GM19099 (cell line): ENCODE measurements around the gene DHX8.

Experiments
- POLR2A ChIP-seq: IDR thresholded peaks from 3 replicates; pipeline ENCODE4 v1.6.1; 2011; ENCODE audit warnings: low read depth; ENCODE audit not compliant: insufficient read length; ENCODE audit errors: extremely low read depth

Gene DHX8

DNA sequence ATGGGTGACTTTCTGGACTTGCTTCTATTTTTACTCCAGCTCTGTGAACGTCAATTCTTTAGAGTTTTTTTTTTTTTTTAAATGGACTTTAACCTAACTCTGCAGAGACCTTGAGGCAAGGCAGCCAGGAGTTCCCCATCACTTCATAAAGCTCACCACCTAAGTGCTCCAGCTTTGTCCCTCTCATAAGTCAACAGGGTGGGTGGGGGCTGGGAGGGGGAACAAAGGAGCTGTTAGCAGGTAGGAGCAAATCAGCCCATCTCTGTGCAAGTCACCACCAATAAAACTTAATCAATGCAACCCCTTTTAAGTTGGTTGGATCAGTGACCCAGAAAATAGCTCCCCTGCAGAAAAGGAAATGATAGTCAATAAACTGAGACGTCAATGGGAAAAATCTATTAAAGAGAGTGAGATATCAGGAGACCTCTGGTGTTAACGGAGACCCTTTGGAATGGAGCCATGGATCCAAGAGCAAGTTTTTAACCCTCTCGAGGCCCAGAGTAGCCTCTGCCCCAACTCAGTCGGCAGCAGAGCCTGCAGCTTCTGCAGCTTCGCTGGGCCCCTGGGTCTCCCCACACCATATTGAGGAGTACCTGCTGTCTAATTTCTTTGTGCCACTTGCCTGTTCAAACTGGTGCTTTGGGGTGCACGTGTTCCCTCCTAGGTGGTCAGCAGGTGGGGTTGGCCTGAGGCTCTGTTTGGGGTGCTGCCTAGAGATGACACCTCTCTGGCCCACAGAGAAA, 90.0 kb downstream of the DHX8 start:
- no peak for TF ChIP-seq POLR2A

DNA sequence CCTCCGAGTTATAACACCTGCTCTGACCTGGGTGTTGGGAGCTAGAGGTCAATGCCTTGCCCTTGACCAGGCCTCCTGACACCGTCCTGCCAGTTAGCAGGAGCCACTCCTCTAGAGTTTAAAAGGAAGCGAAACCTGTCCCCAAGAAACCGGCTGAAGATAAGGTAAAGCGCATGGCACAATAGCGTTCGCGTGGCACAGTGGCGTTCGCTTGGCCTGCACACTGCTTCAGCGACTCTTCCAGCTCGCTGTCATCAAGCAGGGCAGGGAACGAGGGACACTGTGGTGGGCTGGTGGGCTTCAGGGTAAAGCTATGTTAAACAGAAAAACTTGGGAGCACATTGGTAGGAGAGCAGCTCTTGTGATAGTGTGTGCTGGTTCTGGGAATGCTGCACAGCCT, 90.6 kb downstream of the DHX8 start:
- no peak for TF ChIP-seq POLR2A

- no peak for TF ChIP-seq POLR2A
These were observed 91.2 kb downstream of the DHX8 start for GRCh38 chr17:43574896-43575525.
